ENCODE measurements around the gene ANKRD26.

The ANKRD26 gene

GRCh38 chr10:26981232-26981824, 119.0 kb downstream of the ANKRD26 start:
- H3K4me1 ChIP-seq (ENCODE audit: control insufficient read depth in 2 of 2, insufficient read depth in 1 of 2, low read depth in 1 of 2, low read length in 2 of 2) = no peaks in the 10 kb centered on the region
- no peak overlapping the region for H3K27ac ChIP-seq (replicated peaks; ENCODE audit: low read length)
- H3K14ac ChIP-seq (ENCODE audit: low read length) = no peak overlapping the region
- H3K9ac ChIP-seq (ENCODE audit: low read depth, low read length, poor library complexity) = no peak overlapping the region
- H3K23ac ChIP-seq (ENCODE audit: low read depth, low read length, poor library complexity) = no peak overlapping the region
- no peak overlapping the region for H2AK5ac ChIP-seq (ENCODE audit: low read depth, low read length)
- H3K4ac ChIP-seq (ENCODE audit: low read length) = no peak overlapping the region
- H4K91ac ChIP-seq (ENCODE audit: low read depth, low read length, poor library complexity) = no peak overlapping the region
- no CpG with 5 or more reads among the region's 4 CpGs for WGBS, 2 donors (ENCODE audit: extremely low coverage in 2 of 2, insufficient read length in 2 of 2, insufficient replicate concordance in 1 of 2)
- no peak overlapping the region for H2BK120ac ChIP-seq (ENCODE audit: low read depth, low read length)
- H2BK5ac ChIP-seq (ENCODE audit: low read length) = no peak overlapping the region
- H3K27me3 ChIP-seq (ENCODE audit: control insufficient read depth in 3 of 3, insufficient read depth in 3 of 3, low read depth in 1 of 3, low read length in 3 of 3) = no peaks in the 10 kb centered on the region
- no peaks in the 10 kb centered on the region for H3K9me3 ChIP-seq (replicated peaks in 1 of 2; ENCODE audit: control insufficient read depth in 2 of 2, insufficient read depth in 1 of 2, low read depth in 1 of 2, low read length in 2 of 2)
- H3K18ac ChIP-seq (ENCODE audit: low read length) = no peak overlapping the region
- H2BK12ac ChIP-seq (ENCODE audit: low read length) = no peak overlapping the region
- H3K36me3 ChIP-seq (replicated peaks in 1 of 2; ENCODE audit: control insufficient read depth in 2 of 2, insufficient read depth in 2 of 2, low read length in 2 of 2) = no peaks in the 10 kb centered on the region
- H4K8ac ChIP-seq (ENCODE audit: low read depth, low read length) = no peak overlapping the region
- H2BK15ac ChIP-seq (ENCODE audit: low read length) = no peak overlapping the region
- no peak for DNase-seq (ENCODE audit: low spot score)
- H3K4me2 ChIP-seq (ENCODE audit: insufficient read depth, low read length, poor library complexity, severe bottlenecking) = no peak overlapping the region
- no peaks in the 10 kb centered on the region for H3K79me1 ChIP-seq (ENCODE audit: low read depth, low read length)
- no peak overlapping the region for H2AFZ ChIP-seq (ENCODE audit: low read length)
- no peak overlapping the region for H3K4me3 ChIP-seq (ENCODE audit: low read length in 2 of 2)

- H3K4me2 ChIP-seq (ENCODE audit: insufficient read depth, low read length, poor library complexity, severe bottlenecking) = no peak overlapping the region
- no CpG with 5 or more reads among the region's 4 CpGs for WGBS, 2 donors (ENCODE audit: extremely low coverage in 2 of 2, insufficient read length in 2 of 2, insufficient replicate concordance in 1 of 2)
Observed at GRCh38 chr10:26978519-26978918, 121.8 kb downstream of the ANKRD26 start.

GRCh38 chr10:26977635-26978034, 122.7 kb downstream of the ANKRD26 start:
- H3K4me3 ChIP-seq (ENCODE audit: low read length in 2 of 2) = no peak overlapping the region
- DNase-seq (ENCODE audit: low spot score) = no peak
- H3K4me1 ChIP-seq (ENCODE audit: control insufficient read depth in 2 of 2, insufficient read depth in 1 of 2, low read depth in 1 of 2, low read length in 2 of 2) = no peaks in the 10 kb centered on the region
- H4K91ac ChIP-seq (ENCODE audit: low read depth, low read length, poor library complexity) = no peak overlapping the region
- no peak overlapping the region for H3K27ac ChIP-seq (replicated peaks; ENCODE audit: low read length)
- no peak overlapping the region for H4K8ac ChIP-seq (ENCODE audit: low read depth, low read length)
- H3K36me3 ChIP-seq (replicated peaks in 1 of 2; ENCODE audit: control insufficient read depth in 2 of 2, insufficient read depth in 2 of 2, low read length in 2 of 2) = no peaks in the 10 kb centered on the region
- H2BK120ac ChIP-seq (ENCODE audit: low read depth, low read length) = no peak overlapping the region
- no peak overlapping the region for H2AFZ ChIP-seq (ENCODE audit: low read length)
- H2BK15ac ChIP-seq (ENCODE audit: low read length) = no peak overlapping the region
- no peak overlapping the region for H3K18ac ChIP-seq (ENCODE audit: low read length)
- no peak overlapping the region for H3K9ac ChIP-seq (ENCODE audit: low read depth, low read length, poor library complexity)
- H2BK12ac ChIP-seq (ENCODE audit: low read length) = no peak overlapping the region
- no peak overlapping the region for H3K4me2 ChIP-seq (ENCODE audit: insufficient read depth, low read length, poor library complexity, severe bottlenecking)
- no peak overlapping the region for H2BK5ac ChIP-seq (ENCODE audit: low read length)
- no peak overlapping the region for H3K4ac ChIP-seq (ENCODE audit: low read length)
- no peaks in the 10 kb centered on the region for H3K79me1 ChIP-seq (ENCODE audit: low read depth, low read length)
- no peaks in the 10 kb centered on the region for H3K27me3 ChIP-seq (ENCODE audit: control insufficient read depth in 3 of 3, insufficient read depth in 3 of 3, low read depth in 1 of 3, low read length in 3 of 3)
- H3K14ac ChIP-seq (ENCODE audit: low read length) = no peak overlapping the region
- H3K23ac ChIP-seq (ENCODE audit: low read depth, low read length, poor library complexity) = no peak overlapping the region
- no CpG with 5 or more reads among the region's 2 CpGs for WGBS, 2 donors (ENCODE audit: extremely low coverage in 2 of 2, insufficient read length in 2 of 2, insufficient replicate concordance in 1 of 2)
- no peak overlapping the region for H2AK5ac ChIP-seq (ENCODE audit: low read depth, low read length)
- no peaks in the 10 kb centered on the region for H3K9me3 ChIP-seq (replicated peaks in 1 of 2; ENCODE audit: control insufficient read depth in 2 of 2, insufficient read depth in 1 of 2, low read depth in 1 of 2, low read length in 2 of 2)

More at GRCh38 chr10:26978519-26978918, 121.8 kb downstream of the ANKRD26 start:
- Histone ChIP-seq H3K79me1 (ENCODE audit: low read depth, low read length) (no peaks in the 10 kb centered on the region), H2AK5ac (ENCODE audit: low read depth, low read length) (no peak overlapping the region), H3K4me1 (ENCODE audit: control insufficient read depth in 2 of 2, insufficient read depth in 1 of 2, low read depth in 1 of 2, low read length in 2 of 2) (no peaks in the 10 kb centered on the region), H3K9me3 (replicated peaks in 1 of 2; ENCODE audit: control insufficient read depth in 2 of 2, insufficient read depth in 1 of 2, low read depth in 1 of 2, low read length in 2 of 2) (no peaks in the 10 kb centered on the region), H2AFZ (ENCODE audit: low read length) (no peak overlapping the region), H3K18ac (ENCODE audit: low read length) (no peak overlapping the region), H3K36me3 (replicated peaks in 1 of 2; ENCODE audit: control insufficient read depth in 2 of 2, insufficient read depth in 2 of 2, low read length in 2 of 2) (no peaks in the 10 kb centered on the region), H2BK120ac (ENCODE audit: low read depth, low read length) (no peak overlapping the region), H3K14ac (ENCODE audit: low read length) (no peak overlapping the region), H4K8ac (ENCODE audit: low read depth, low read length) (no peak overlapping the region), H2BK5ac (ENCODE audit: low read length) (no peak overlapping the region), H3K4me3 (ENCODE audit: low read length in 2 of 2) (no peak overlapping the region), H3K4ac (ENCODE audit: low read length) (no peak overlapping the region), H3K27me3 (ENCODE audit: control insufficient read depth in 3 of 3, insufficient read depth in 3 of 3, low read depth in 1 of 3, low read length in 3 of 3) (no peaks in the 10 kb centered on the region), H4K91ac (ENCODE audit: low read depth, low read length, poor library complexity) (no peak overlapping the region), H3K9ac (ENCODE audit: low read depth, low read length, poor library complexity) (no peak overlapping the region), H2BK12ac (ENCODE audit: low read length) (no peak overlapping the region), H3K27ac (replicated peaks; ENCODE audit: low read length) (no peak overlapping the region), H3K23ac (ENCODE audit: low read depth, low read length, poor library complexity) (no peak overlapping the region), H2BK15ac (ENCODE audit: low read length) (no peak overlapping the region)
- no peak for DNase-seq (ENCODE audit: low spot score)

GRCh38 chr10:26970667-26971066, 129.6 kb downstream of the ANKRD26 start:
- H3K9me3 ChIP-seq (replicated peaks in 1 of 2; ENCODE audit: control insufficient read depth in 2 of 2, insufficient read depth in 1 of 2, low read depth in 1 of 2, low read length in 2 of 2) = no peaks in the 10 kb centered on the region
- no peak overlapping the region for H3K9ac ChIP-seq (ENCODE audit: low read depth, low read length, poor library complexity)
- no peak overlapping the region for H2BK12ac ChIP-seq (ENCODE audit: low read length)
- H3K27me3 ChIP-seq (ENCODE audit: control insufficient read depth in 3 of 3, insufficient read depth in 3 of 3, low read depth in 1 of 3, low read length in 3 of 3) = no peaks in the 10 kb centered on the region
- no peak overlapping the region for H3K14ac ChIP-seq (ENCODE audit: low read length)
- no peak overlapping the region for H2BK120ac ChIP-seq (ENCODE audit: low read depth, low read length)
- H4K8ac ChIP-seq (ENCODE audit: low read depth, low read length) = no peak overlapping the region
- no peak overlapping the region for H3K4ac ChIP-seq (ENCODE audit: low read length)
- DNase-seq (ENCODE audit: low spot score) = no peak
- no peak overlapping the region for H2AFZ ChIP-seq (ENCODE audit: low read length)
- H3K79me1 ChIP-seq (ENCODE audit: low read depth, low read length) = no peaks in the 10 kb centered on the region
- no peak overlapping the region for H2AK5ac ChIP-seq (ENCODE audit: low read depth, low read length)
- no peak overlapping the region for H3K27ac ChIP-seq (replicated peaks; ENCODE audit: low read length)
- no peak overlapping the region for H2BK15ac ChIP-seq (ENCODE audit: low read length)
- no peak overlapping the region for H3K4me2 ChIP-seq (ENCODE audit: insufficient read depth, low read length, poor library complexity, severe bottlenecking)
- no peak overlapping the region for H3K18ac ChIP-seq (ENCODE audit: low read length)
- H3K4me1 ChIP-seq (ENCODE audit: control insufficient read depth in 2 of 2, insufficient read depth in 1 of 2, low read depth in 1 of 2, low read length in 2 of 2) = no peaks in the 10 kb centered on the region
- H3K4me3 ChIP-seq (ENCODE audit: low read length in 2 of 2) = no peak overlapping the region
- peaks cover 0 to 4% of the 10 kb centered on the region in 2 donors for H3K36me3 ChIP-seq (replicated peaks in 1 of 2; ENCODE audit: control insufficient read depth in 2 of 2, insufficient read depth in 2 of 2, low read length in 2 of 2)
- WGBS, 2 donors (ENCODE audit: extremely low coverage in 2 of 2, insufficient read length in 2 of 2, insufficient replicate concordance in 1 of 2) = no CpG with 5 or more reads among the region's 4 CpGs
- no peak overlapping the region for H4K91ac ChIP-seq (ENCODE audit: low read depth, low read length, poor library complexity)
- no peak overlapping the region for H2BK5ac ChIP-seq (ENCODE audit: low read length)
- H3K23ac ChIP-seq (ENCODE audit: low read depth, low read length, poor library complexity) = no peak overlapping the region
